ENCODE measurements around the gene S100A4.
"Not testable (repeated sequence)": the region's sequence is repeated elsewhere in the genome, so short reads cannot be mapped to it uniquely, and the experiment has no call there.

Gene S100A4

DNA sequence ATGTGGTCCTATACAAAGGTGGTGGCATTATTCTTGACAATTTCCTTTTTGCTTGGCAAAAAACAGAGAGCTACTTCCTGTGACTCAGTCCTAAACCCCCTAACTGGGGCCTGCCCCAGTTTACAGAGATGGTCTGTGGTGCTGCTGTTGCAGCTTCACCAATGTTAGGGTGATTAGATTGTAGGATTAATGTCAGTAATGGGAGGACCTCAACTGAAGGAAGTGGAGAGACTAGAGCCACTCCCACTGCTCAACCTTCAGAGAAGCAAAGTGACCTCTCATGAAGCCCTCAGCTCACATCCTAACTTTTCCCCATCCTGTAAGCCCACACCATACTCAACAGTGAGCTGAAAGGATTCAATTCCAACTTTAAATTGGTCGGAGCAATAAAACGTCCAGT is 13.4 kb downstream of the S100A4 start:
- DNase-seq, result no peak

DNA sequence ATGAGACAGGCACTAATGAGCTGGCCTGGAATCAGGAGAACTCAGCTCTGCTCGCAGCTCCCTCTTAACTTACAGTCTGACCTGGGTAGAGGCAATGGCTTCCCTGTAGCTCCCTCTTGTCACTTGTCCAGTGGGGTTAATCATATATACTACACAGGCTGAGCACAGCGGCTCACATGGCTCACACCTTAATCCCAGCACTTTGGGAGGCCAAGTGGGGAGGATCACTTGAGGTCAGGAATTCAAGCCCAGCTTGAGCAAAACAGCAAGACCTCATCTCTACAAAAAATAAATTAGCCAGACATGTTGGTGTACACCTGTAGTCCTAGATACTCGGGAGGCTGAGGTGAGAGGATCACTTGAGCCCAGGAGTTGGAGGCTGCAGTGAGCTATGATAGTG is 14.0 kb downstream of the S100A4 start:
- DNase-seq, result no peak

DNA sequence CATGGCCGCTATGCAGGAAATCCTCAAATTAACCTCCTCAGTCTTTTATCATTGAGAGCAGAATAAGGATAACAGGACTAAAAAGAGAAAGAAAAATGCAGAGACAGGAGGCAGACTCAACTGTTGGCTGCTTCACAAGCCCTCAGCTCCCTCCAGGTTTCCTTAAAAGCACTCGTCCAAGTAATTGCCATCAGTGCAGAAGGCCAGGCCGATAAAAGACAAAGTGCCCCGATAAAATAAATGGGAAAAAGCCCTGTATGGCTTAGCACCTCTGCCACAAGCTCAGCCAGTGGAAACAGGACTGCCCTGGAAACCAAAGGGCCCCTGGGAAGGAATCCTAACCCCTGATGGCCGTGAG is 17.9 kb downstream of the S100A4 start:
- DNase-seq, result no peak

DNA sequence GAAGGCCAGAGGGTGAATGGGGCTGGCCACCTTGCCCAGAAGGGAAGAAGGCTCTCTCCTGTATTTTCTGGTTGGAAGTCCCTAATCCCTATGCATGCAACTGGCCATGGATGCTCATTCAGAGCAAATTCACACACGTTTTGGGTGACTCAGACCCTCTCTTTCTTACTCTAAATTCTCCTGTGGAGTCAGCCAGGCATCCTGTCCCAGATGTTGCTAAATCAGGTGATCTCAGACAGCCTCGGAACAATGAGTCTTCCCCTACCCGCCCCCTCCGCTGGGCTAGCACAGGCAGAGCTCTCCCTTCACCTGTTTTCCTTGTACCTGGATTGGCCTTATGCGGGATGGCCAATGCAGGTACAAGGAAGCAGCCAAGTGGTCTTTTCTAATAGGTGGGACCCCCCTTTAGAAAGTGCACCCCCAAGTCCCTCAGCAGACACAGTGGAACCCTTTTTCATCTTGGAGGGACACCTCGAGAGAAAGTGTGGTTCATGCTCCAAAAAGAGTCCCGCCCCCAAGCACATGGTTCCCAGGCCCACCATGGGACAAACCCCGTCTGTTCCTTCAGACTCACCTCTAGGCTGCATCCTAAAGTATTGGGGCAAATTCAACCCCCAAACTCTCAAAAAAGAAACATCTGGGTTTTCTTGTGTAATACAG is 18.5 kb downstream of the S100A4 start:
- DNase-seq, result no peak

DNA sequence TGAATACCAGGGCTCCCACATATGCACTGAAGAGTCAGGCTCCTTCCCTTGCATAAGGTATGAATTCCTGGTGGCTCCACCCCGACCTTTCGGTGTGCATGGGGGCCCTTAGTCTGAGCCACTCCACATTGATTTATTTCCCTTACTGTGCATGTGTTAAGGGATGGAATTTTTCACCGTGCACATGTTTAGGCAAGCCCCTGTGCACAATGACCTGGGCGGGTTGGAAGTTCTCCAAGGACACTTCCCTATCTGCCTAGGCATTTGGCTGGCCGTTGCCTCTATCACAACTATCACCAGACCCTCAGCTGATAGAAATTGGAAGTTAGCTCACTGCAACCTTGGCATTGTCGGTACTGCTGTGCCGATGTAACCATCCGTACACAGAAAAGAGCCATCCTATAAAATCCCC is 19.5 kb downstream of the S100A4 start:
- DNase-seq, result no peak

DNA sequence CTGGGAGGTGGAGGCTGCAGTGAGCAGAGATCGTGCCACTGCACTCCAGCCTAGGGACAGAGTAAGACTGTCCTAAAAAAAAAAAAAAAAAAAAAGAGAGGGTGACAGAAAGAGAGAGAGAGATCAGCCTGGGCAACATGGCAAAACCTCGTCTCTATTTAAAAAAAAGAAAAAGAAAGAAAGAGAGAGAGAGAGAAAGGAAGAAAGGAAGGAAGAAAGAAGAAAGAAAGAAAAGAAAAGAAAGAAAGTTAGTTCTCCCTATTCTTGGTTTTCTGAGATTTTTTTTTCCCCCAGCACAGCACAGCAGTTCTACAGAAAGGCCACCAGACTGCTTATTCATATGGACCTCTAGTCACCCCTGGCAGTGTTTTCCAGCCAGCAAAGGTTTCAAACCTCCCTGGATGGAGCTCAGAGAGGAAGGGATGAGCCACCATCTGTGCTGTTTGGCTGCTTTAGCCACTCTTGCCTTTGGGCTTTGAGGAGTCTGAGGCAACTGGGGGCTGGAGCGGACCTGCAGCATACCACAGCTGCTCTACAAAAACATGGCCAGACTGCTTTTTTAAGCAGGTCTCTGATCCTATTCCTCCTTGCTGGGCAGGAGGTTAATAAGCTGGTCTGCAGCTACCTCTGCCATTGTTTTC is 20.4 kb downstream of the S100A4 start:
- DNase-seq, result no peak

DNA sequence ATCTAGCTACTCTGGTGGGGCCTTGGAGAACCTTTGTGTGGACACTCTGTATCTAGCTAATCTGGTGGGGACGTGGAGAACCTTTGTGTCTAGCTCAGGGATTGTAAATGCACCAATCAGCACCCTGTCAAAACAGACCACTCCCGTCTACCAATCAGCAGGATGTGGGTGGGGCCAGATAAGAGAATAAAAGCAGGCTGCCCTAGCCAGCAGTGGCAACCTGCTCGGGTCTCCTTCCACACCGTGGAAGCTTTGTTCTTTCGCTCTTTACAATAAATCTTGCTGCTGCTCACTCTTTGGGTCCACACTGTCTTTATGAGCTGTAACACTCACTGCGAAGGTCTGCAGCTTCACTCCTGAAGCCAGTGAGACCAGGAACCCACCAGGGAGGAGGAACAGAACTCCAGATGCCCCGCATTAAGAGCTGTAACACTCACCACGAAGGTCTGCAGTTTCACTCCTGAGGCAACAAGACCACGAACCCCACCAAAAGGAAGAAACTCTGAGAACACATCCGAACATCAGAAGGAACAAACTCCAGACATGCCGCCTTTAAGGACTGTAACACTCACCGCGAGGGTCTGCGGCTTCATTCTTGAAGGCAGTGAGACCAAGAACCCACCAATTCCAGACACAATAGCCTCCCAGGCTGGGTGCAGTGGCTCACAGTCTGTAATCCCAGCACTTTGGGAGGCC is 23.1 kb downstream of the S100A4 start:
- not testable (repeated sequence) for DNase-seq

DNA sequence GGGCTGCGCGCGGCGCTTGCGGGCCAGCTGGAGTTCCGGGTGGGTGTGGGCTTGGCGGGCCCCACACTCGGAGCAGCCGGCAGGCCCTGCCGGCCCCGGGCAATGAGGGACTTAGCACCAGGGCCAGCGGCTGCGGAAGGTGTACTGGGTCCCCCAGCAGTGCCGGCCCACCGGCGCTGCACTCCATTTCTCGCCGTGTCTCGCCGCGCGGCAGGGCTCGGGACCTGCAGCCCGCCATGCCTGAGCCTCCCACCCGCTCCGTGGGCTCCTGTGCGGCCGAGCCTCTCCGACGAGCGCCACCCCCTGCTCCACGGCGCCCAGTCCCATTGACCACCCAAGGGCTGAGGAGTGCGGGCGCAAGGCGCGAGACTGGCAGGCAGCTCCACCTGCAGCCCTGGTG is 23.8 kb downstream of the S100A4 start:
- DNase-seq, result not testable (repeated sequence)

DNA sequence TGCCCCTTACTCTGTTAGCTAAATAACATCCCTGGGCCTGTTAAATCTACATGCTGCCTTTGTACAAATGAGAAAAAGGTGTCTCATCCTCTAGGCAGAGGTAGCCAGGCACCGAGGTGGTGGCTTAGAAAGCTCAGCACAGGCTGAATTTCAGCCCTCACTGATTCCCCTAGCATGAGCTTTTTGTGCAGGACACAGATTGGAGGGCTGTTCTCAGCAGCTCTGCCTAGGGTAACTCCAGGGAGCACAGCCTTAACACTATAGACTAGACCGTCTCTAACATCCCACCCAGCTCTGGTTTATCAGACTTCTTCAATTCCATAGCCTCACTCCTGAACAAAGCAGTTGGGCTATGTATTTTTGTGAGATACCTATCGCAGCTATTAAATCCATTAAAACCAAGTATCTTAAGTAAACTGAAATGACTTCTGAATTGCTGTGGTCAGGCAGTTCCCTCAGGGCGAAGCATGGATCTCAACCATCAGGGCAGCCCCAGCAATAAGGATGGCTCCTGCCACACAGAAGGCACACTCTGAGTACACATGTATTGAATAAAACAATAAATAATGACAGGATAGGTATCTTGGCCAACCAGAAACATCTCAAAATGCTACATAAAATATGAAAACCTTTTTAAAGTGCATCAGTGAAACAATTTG is 24.7 kb downstream of the S100A4 start:
- no peak for DNase-seq

DNA sequence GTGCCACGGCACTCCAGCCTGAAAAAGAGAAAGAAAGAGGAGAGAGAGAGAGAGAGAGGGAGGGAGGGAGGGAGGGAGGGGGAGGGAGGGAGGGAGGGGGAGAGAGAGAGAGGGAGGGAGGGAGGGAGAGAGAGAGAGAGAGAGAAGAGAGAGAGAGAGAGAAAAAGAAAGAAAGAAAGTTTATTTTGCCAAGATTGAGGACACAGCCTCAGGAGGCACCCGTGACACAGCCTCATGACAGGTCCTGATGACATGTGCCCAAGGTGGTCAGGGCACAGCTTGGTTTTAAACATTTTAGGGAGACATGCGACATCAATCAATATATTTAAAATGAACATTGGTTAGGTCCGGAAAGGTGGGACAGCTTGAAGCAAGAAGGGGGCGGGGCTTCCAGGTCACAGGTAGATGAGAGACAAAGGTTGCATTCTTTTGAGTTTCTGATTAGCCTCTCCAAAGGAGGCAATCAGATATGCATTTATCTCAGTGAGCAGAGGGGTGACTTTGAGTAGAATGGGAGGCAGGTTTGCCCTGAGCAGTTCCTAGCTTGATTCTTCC is 25.4 kb downstream of the S100A4 start:
- DNase-seq, result not testable (repeated sequence)

DNA sequence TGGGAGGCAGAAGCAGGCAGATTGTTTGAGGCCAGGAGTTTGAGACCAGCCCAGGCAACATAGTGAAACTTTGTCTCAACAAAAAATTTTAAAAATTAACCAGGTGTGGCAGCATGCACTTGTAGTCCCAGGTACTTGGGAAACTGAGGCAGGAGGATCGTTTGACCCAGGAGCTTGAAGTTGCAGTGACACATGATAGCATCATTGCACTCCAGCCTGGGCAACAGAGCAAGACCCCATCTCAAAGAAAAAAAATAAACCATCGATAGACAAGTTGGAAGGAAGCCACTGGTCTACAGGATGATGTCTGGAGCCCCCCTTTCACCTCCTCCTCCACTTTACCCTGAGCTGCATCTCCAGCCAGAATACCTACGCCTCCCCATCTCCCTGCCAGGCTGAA is 26.4 kb downstream of the S100A4 start:
- DNase-seq, result no peak

DNA sequence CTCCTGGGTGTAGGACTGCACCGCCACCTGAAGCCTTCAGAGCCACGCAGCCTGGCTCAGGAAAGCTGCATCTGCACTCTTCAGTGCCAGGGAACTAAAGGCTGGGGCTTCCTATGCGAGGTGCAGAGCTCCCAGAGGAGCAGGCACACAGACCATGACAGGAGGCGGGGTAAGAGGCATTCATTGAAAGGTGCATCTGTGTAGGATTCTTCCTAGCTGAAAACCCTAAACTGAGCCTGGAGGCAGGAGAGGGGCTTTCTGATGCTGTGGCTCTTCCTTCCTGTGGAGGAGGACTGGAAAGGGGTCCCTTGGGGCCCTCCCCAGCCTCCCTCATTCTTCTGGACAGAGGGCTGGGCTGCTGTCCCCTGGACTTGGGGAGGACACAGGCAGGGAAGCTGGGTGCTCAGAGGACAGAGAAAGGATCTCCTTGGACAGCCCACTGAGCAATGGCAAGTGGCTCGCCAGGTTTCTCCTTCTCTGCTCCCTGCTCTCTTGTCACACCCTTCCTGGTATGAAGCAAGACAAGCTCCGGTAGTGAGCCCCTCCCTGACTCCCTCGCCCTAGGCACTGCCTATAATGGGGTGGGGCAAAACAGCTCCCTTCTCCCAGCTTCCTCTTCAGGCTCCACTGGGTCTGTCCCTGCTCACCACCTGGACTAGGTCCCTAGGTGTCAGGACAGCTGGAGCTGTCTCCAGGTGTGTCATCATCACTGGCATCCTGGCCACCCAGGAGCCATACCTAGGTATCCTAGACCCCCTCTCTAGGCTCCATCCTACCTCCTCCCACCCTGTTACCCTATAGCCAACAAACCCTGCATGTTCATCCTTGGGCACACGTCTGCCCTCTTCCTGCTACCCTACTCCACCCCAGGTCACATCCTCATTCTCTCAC is 29.9 kb downstream of the S100A4 start:
- no peak for DNase-seq

DNA sequence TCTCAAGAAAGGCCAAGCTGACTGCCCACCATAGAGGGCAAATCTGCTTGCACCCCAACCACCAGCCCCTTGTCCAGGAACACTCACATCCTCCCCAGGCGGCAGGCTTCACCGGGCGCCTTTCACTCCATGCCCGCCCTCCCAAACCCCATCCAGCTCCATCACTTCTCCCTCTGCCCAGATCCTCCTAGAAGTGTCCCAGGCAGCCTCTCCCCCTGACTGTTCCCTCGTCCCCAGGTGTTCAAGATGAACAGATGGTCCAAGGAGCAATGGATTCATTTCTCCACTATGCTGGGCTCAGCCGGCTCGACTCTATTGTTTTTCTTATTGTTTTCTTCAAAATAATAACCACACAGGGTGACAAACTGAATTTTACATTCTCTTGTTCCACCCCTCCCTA is 31.9 kb downstream of the S100A4 start:
- DNase-seq, result no peak

DNA sequence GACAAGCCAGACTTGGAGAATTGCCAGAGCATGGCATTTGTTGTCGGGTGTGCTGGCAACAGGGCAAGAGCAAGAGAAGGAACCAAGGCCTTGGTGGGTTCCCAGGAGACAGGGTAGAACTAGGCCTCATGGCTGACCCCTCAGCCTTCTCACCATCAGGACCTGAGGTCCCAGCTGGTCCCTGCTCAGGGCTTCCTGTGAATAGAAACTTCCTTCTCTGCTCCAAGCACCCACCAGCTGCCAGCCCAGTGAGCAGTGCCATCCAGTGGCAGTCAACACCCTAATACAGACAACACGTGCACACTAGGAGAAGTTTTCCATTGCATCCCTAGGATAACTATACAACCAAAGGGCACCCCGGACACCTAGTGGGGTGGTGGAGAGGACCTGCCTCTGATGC is 32.6 kb downstream of the S100A4 start:
- no peak for DNase-seq

DNA sequence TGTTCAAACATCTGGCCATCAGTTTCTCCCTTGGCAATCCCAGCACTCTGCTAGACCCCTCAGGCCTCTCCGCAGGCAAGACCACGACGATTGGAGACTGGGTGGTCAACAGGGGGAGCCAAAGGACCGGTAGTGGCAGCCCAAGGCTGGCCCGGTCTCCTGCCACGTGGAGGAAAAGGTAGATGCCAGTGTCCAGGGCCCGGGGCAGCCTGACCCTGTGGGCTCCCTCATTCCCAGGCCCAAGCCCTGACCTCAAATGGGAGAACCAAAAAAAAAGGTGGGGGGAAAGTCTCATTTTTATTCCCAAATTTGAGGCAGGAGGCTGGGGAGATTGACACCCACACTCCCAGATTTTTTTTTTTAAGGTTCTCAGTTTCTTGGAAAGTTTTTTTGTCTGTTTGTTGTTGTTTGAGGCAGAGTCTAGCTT is 34.6 kb downstream of the S100A4 start:
- no peak for DNase-seq

DNA sequence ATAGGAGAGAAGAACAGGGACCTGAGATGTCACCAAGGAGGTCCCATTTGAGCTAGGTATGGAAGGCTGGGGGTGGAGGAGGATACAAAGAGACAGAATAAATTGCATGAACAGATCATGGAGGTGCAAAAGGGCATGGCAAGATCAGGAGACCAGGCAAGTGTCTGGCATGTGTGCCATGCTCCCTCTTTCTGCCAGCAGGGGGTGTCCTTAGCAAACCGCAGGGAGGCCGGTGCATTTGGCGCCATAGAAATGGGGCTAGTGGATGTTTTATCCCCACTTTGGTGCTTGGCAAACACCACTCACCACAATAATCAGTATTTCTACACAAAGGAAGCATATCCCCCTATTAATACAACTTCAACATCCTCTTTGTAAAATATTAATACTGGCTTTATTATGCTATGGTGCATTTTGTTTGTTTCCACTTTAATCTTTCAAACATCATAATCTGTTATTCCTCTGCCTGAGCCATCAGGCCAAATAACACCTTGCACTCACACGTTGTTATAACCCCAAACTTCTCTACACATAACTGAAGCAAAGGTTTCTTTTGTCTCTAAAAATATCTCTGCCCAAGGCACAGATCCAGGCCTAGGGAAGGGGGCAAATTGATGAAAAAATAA is 35.8 kb downstream of the S100A4 start:
- no peak for DNase-seq

DNA sequence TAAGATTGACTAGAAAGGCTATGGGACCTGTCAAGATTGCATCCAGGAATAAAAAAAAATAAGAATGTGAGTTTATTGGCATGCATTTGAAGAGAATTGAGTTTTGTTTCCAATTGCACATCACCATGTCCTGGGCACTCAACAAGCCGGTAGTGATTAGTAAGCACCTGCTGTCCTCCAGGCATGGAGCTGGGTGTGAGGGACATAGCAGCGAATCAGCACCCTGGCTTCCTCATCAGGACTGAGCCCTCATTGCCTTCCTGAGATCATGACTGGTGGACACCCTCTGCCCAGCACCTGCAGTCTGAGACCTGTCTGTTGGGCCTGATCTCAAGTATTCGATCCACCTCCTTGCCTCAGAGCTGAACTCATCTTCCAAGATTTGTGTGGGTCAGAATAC is 36.6 kb downstream of the S100A4 start:
- DNase-seq, result no peak

DNA sequence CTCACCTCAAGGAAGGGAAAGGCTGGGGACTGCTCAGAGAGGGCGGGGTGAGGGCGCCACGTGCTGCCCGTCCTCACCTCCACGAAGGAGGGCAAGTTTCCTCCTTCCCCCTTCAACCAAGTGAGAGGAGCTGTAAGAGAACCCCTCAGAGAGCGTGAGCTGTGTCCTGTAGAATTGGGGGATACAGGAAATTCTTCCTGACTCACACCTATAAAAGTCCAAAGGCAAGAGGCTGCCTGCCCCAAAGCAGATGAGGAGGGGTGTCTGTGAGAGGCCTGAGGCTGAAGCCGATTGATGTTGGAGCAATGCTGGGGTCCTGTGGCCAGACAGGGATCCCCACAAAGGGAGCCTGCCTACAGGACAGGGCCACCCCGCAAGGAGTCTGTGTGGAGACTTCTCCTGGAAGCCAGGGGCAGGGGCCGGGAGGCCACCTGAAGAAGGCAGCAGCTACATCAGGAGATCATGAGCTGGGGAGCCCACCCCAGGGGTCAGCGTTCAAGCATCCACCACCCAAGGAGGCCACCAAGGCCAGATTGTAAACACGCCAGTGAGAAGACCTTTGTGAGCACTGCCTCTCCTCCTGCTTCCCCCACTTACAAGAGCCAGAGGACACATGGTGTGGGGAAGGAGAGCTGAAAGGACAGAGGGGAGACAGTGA is 37.6 kb downstream of the S100A4 start:
- DNase-seq, result no peak

DNA sequence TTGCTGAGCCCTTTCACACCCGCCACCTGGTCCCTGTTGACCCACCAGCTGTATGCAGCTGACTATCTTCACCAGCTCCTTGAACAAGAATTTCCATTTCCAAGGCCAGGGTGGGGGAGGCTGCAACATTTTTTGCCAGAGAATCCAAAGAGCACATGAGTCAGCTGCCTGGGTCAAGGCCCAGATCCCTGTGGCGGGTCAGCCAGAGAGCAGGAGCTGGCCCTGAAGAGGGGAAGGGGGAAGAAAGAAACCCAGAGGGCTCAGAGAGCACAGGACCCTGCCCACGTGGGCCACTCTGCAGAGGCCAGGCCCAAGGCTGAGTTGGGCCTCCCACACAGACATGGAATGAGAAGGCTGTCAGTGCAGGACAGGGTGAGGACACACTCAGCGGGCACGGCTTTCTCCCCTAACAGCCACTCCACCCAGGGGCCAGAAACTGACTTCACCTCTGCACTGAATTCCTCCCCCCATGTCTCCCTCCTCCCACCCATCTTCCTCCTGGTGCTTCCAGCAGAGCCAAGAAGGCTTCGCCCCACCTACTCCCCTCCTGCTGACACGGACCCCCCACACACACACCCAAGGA is 38.7 kb downstream of the S100A4 start:
- DNase-seq, result no peak

DNA sequence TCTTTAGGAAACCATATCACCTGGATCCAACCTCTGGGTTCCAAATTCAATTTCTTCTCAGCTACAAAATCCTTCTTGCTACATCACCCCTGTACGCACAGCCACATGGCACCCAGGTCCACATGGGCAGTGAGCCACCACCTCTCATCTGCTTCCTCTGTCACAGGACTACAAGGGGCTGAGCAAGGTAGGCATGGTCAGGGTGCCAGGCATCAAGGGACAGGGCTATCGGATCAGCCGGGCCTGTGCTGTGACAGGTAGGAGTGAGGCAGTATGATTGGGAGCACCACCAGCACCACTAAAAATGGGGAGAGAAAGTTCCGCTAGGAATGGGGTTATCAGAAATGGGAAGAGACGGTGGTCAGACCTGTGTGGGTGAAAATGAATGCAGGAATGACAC is 39.2 kb downstream of the S100A4 start:
- DNase-seq, result no peak

DNA sequence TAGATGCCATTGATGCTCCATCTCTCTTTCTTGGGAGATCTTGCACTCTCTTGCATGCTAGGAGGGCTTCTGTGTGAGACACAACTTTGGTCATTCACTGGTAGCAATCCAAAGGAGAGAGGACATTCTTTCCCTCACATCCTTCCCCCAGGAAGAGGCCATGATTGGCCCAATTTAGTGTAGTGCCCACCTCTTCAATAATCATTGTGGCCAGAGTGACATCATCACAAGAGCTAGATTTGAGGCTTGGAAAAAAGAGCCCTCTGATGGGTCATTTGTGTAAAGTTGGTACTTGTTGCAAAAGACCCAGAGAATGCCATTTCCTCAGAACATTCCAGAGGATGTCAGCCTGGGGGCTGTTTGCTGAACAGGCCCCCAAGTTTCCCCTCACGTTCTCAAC is 40.0 kb downstream of the S100A4 start:
- DNase-seq, result no peak

Measured in cortex of kidney (tissue), 1 donor.